OCI-LY7 (cell line): ENCODE data around the gene HSPA4L. TPM values are rescaled to one million over a fixed set of nuclear protein-coding genes. Genes with fewer than 3 reads are reported as not detected.

Experiments used
- total RNA-seq, 2 experiments: library from RNA; depleted of rRNA in 1 of 2; stranded (reverse); fragments of >200 nt in 1 of 2; shearing (Covaris generic) in 1 of 2; gene quantifications; 2 replicates each; pipeline ENCODE4 v1.2.3, GENCODE V29; 2014 to 2022

The HSPA4L gene
- total RNA-seq, 2 experiments from 2014 or later, result not detected

Other genes starting within 250 kb of the HSPA4L start
- gene INTU, start 149.4 kb upstream of the HSPA4L start, total RNA-seq (2014; rRNA removed; shearing (Covaris generic)), result not detected in 2 replicates
- not detected in 2 replicates for gene INTU, start 149.4 kb upstream of the HSPA4L start, total RNA-seq (2022)
- gene SLC25A31, start 51.9 kb upstream of the HSPA4L start, total RNA-seq (2014; rRNA removed; shearing (Covaris generic)), result not detected in 2 replicates
- not detected in 2 replicates for gene SLC25A31, start 51.9 kb upstream of the HSPA4L start, total RNA-seq (2022)
- gene PLK4, start 98.6 kb downstream of the HSPA4L start, total RNA-seq (2014; rRNA removed; shearing (Covaris generic)), result 74.1 and 79.3 TPM in 2 replicates
- 68.3 and 91.0 TPM in 2 replicates for gene PLK4, start 98.6 kb downstream of the HSPA4L start, total RNA-seq (2022)
- 15.1 and 15.9 TPM in 2 replicates for gene MFSD8, start 182.9 kb downstream of the HSPA4L start, total RNA-seq (2014; rRNA removed; shearing (Covaris generic))
- 19.8 and 26.7 TPM in 2 replicates for gene MFSD8, start 182.9 kb downstream of the HSPA4L start, total RNA-seq (2022)
- 8.6 and 10.4 TPM in 2 replicates for gene ABHD18, start 183.1 kb downstream of the HSPA4L start, total RNA-seq (2014; rRNA removed; shearing (Covaris generic))
- 12.7 and 14.3 TPM in 2 replicates for gene ABHD18, start 183.1 kb downstream of the HSPA4L start, total RNA-seq (2022)